ENCODE measurements around the gene OGFOD1.

OGFOD1 gene

DNA sequence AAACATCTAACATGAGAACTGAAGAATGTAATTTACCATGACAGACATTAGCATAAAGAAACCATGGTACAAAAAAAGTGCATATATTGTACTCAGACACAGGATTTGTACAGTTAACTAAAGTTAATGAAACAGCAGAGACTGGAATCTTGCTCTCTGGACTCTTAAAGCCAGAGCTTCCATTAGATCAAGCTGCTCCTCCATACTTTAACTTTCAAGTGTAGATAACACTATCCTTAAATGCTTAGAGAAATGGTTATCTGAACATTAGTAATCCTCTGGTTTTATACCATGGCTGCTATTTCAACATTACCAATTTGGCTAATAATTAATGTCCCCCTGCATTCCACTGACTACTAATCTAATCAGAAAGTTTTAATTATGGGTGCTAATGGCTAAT, 3.3 kb upstream of the OGFOD1 start:
- ChIA-PET CTCF (interaction anchor here (0.9 to 1.5 kb wide), 3 partner anchors 11 to 153 kb away, joined by 3 to 6 read pairs (median 4); no protein-coding TSS in a partner anchor), POLR2A (no interaction called here)
- TF ChIP-seq, protein P1, sequence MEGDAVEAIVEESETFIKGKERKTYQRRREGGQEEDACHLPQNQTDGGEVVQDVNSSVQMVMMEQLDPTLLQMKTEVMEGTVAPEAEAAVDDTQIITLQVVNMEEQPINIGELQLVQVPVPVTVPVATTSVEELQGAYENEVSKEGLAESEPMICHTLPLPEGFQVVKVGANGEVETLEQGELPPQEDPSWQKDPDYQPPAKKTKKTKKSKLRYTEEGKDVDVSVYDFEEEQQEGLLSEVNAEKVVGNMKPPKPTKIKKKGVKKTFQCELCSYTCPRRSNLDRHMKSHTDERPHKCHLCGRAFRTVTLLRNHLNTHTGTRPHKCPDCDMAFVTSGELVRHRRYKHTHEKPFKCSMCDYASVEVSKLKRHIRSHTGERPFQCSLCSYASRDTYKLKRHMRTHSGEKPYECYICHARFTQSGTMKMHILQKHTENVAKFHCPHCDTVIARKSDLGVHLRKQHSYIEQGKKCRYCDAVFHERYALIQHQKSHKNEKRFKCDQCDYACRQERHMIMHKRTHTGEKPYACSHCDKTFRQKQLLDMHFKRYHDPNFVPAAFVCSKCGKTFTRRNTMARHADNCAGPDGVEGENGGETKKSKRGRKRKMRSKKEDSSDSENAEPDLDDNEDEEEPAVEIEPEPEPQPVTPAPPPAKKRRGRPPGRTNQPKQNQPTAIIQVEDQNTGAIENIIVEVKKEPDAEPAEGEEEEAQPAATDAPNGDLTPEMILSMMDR (IDR thresholded peaks at IDR 0.05; ENCODE audit: control extremely low read depth, extremely low read depth, low read depth, missing control alignments): no peak
- no peak for DNase-seq (ENCODE audit: extremely low spot score)

DNA sequence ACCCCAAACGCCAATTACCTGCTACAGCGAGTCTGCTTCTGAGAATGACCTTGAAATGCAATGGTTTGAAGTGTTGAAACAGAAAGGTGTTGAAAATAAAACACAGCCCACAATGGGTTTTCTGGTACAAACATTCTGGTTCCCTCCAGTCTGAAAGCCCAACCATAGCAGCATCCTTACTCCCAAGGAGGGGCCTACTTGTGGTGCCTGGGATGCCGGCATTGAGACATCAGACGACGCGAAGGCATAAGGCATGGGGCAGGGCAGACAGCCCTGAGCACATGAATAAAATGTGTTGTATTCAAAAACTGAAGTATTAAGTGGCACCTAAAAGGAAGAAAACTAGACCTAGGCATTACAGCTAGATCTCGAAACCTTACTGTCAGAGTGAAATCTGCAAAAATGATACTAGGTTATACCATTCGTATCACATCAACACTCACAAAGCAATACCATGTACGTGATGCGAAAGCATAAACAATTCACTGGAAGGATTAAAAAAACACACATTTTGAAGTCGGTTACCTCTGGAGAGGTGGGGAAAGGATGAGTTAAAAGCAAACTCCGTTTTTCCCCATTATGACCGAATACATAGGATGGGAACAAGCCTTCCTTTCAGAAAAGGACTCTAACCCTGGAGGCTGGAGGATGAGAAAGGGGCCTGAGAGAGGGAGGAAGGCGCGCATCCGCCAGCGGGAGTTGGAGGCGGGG, 924 bp upstream of the OGFOD1 start:
- POLR2A ChIA-PET: interaction anchor here (1.0 kb wide), 3 partner anchors 15 to 296 kb away, joined by 3 to 5 read pairs (median 3); no protein-coding TSS in a partner anchor
- CTCF ChIA-PET: interaction anchor here (1.0 to 1.5 kb wide), 2 partner anchors 10 to 68 kb away, joined by 3 to 4 read pairs; no protein-coding TSS in a partner anchor
- TF ChIP-seq, protein P1 (IDR thresholded peaks at IDR 0.05; ENCODE audit: control extremely low read depth, extremely low read depth, low read depth, missing control alignments): no peak
- no peak for DNase-seq (ENCODE audit: extremely low spot score)

DNA sequence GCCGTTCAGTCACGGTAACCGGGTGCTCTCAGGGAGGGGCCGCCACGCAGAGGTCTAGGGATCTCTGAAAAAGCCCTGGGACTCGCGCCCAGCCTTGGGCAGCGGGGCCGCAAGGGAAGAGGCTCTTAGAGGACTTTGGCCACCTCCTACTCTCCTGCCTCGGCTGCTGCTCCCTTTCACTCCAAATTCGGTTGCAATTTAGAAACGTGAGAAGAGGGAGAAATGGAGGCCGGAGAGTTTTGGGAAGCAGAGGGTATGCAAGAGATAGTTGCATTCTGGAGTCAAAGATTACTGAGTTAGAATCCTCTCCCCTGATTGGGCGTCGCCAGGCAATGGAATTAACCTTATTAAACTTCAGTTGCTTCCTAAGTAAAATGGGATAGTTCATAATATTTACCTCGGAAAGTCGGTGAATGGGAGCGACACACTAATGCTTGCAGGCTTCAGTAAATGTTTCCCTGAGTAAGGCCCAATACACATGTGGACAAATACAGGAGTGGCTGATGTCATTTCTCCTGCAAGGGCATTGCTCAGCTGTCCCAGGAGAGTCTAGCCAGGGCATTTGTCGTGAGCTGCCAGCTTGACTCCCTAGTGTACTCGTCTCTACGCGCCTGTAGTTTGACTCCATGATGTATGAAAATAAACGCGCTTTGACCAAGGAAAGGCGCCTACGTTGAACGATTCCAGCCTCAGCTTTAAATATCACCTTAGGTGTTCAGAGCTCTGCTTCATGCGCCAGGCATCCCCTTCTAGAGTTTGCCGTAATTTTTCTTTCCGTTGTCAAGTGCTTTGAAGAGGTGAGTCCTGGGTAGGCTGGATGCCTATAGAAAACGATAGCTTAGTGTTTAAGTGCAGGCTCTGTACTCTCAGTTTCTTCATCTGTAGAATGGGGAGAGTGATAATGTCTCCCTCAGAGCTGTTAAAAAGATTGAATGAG, 667 bp downstream of the OGFOD1 start:
- POLR2A ChIA-PET: interaction anchor here (0.5 to 1.0 kb wide), 6 partner anchors 14 to 295 kb away, joined by 3 to 5 read pairs (median 3); no protein-coding TSS in a partner anchor
- CTCF ChIA-PET: interaction anchor here (1.0 to 1.5 kb wide), 3 partner anchors 8 to 95 kb away, joined by 3 to 4 read pairs (median 3); no protein-coding TSS in a partner anchor
- no peak for DNase-seq (ENCODE audit: extremely low spot score)
- TF ChIP-seq, protein P1 (IDR thresholded peaks at IDR 0.05; ENCODE audit: control extremely low read depth, extremely low read depth, low read depth, missing control alignments): no peak

DNA sequence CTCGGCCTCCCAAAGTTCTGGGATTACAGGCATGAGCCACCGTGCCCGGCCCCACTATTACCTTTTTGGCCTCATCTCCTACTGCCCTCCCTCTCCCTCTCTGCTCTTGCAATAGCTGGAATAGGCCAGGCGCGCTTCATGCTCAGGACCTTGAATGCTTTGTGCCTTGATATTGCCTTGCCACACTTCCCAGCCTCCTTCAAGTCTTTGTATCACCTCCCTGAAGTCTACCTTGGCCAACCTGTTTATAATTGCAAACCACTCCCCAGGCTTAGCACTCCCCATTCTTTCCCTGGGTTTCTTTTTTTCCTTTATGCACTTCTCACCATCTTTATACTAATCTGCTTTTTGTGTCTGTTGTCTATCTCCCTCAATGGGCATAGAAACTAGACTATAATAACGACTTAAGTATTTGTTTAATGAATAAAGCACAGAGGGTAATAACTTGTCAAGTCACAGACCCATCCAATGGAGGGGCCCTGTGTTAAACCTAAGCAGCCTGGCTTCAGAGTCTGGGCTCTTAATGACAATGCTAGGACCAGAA, 6.6 kb downstream of the OGFOD1 start:
- ChIA-PET CTCF (no interaction called here), POLR2A (no interaction called here)
- TF ChIP-seq, protein P1 (IDR thresholded peaks at IDR 0.05; ENCODE audit: control extremely low read depth, extremely low read depth, low read depth, missing control alignments): no peak
- DNase-seq (ENCODE audit: extremely low spot score): no peak

DNA sequence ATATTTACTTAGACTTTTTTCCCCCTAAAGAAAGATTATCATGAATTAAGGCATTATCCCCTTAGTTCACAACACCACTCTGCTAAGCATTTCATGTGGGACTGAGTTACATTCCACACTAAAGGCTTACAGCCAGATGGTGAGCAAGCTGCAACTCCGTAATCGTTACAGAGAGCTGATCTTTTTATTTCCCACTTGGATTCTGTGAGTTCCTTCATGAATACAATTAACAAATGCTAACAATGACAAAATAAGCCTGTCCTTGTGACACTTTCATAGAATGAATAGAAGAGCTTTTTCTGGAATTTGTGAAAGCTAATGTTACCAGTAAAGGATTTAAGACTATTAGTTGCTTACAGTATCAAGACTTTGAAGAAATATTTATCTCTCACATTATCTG, 8.7 kb downstream of the OGFOD1 start:
- ChIA-PET POLR2A (no interaction called here), CTCF (interaction anchor here (1.4 kb wide), 1 partner anchor 9 kb away, joined by 4 read pairs; the partner anchor contains the start of genes NUDT21 and OGFOD1)
- TF ChIP-seq, protein P1 (IDR thresholded peaks at IDR 0.05; ENCODE audit: control extremely low read depth, extremely low read depth, low read depth, missing control alignments): no peak
- DNase-seq (ENCODE audit: extremely low spot score): no peak

Measured in GM10248 (cell line).